ENCODE measurements around the gene GRAMD1B.

GRCh38 chr11:123525097-123525496, 95.0 kb downstream of the GRAMD1B start:
- TF ChIP-seq CTCF (conservative IDR thresholded peaks at IDR 0.05; ENCODE audit: low read length) (no peak), EZH2phosphoT487 (IDR thresholded peaks at IDR 0.05; ENCODE audit: borderline replicate concordance) (no peak)

Data from Loucy (cell line).